Epidermal melanocyte (primary cell): Measurements from ENCODE around the gene ADAMTSL1.

Source experiments
- DNase-seq: peaks from one replicate; pipeline ENCODE4 v3.0.0; 2011; ENCODE audit warnings: low spot score; ENCODE audit not compliant: insufficient read length

The ADAMTSL1 gene

GRCh38 chr9:18606281-18606680 is 132.3 kb downstream of the ADAMTSL1 start:
- DNase-seq, result no peak

GRCh38 chr9:18606846-18607245 is 132.9 kb downstream of the ADAMTSL1 start:
- no peak for DNase-seq

- no peak for DNase-seq
Measured at GRCh38 chr9:18608371-18608770, 134.4 kb downstream of the ADAMTSL1 start.

GRCh38 chr9:18610956-18611355 is 137.0 kb downstream of the ADAMTSL1 start:
- peak; percentile 60 for DNase-seq

GRCh38 chr9:18611971-18612370 is 138.0 kb downstream of the ADAMTSL1 start:
- DNase-seq, result no peak

- DNase-seq, result no peak
Measured at GRCh38 chr9:18614116-18614515, 140.2 kb downstream of the ADAMTSL1 start.

- peak; percentile 34 for DNase-seq
Measured at GRCh38 chr9:18614651-18615050, 140.7 kb downstream of the ADAMTSL1 start.

GRCh38 chr9:18616976-18617375 is 143.0 kb downstream of the ADAMTSL1 start:
- no peak for DNase-seq

GRCh38 chr9:18617759-18618158 is 143.8 kb downstream of the ADAMTSL1 start:
- no peak for DNase-seq

- DNase-seq, result no peak
Measured at GRCh38 chr9:18618862-18619261, 144.9 kb downstream of the ADAMTSL1 start.

GRCh38 chr9:18622186-18622836 is 148.4 kb downstream of the ADAMTSL1 start:
- DNase-seq, result no peak

GRCh38 chr9:18623221-18624079 is 149.5 kb downstream of the ADAMTSL1 start:
- no peak for DNase-seq

GRCh38 chr9:18626046-18626698 is 152.2 kb downstream of the ADAMTSL1 start:
- DNase-seq, result no peak

GRCh38 chr9:18629136-18629535 is 155.2 kb downstream of the ADAMTSL1 start:
- no peak for DNase-seq

- DNase-seq, result no peak
Measured at GRCh38 chr9:18632632-18633403, 158.9 kb downstream of the ADAMTSL1 start.

- no peak for DNase-seq
Measured at GRCh38 chr9:18636781-18637180, 162.8 kb downstream of the ADAMTSL1 start.

GRCh38 chr9:18638371-18639249 is 164.7 kb downstream of the ADAMTSL1 start:
- DNase-seq, result no peak

- no peak for DNase-seq
Measured at GRCh38 chr9:18639911-18640310, 166.0 kb downstream of the ADAMTSL1 start.

GRCh38 chr9:18658804-18659705 is 185.1 kb downstream of the ADAMTSL1 start:
- DNase-seq, result no peak
